Heart left ventricle (tissue), 13 donors: Measurements from ENCODE around the gene EIF2S2.

Experiments used
- CTCF ChIP-seq, 12 donors: fragments of 200-600 bp; sonication (generic) in 4 of 12; IDR thresholded peaks; one replicate each; pipeline versions ENCODE4 v1.5.0 to v1.8.0; 2018 to 2022; ENCODE audit warnings: antibody characterized with exemption in 12 of 12, mild to moderate bottlenecking in 5 of 12
- POLR2A ChIP-seq, 2 donors: fragments of 450-650 bp; IDR thresholded peaks; one replicate each; pipeline ENCODE4 v1.6.1; 2017; ENCODE audit warnings: antibody characterized with exemption in 2 of 2, mild to moderate bottlenecking in 2 of 2, moderate library complexity in 2 of 2
- donor health status: ischemic (EF 13 %, LVEDD 7.1; RV severe dilation, severe dysfunction).
- donor health status: DM: no; HTN: yes; CAD: no.
- donor health status: DM: no; HTN: no; CAD: no.
- donor health status: ischemic (EF 25% LVEDD 6.9; RV normal size, moderate dysfunction).
- donor health status: ischemic (EF 25% LVEDD 5.7; RV mildly dilated, moderate dysfunction).
- donor health status: ischemic (EF 35%, LVEDD 5.7; RV mildly dilated, moderate dysfunction).
- donor health status: nonischemic (EF 11% LVEDD 7.7; RV severe dilation, severe dysfunction).
- donor health status: DM: yes; HTN: yes; CAD: no.
- donor health status: PGD.
- donor health status: ischemic (EF 29% LVEDD 5.4; RV normal size, mild dysfunction).
- donor health status: nonischemic (EF 23%, LVEDD 6.1; RV moderate dilation, normal function).

DNA sequence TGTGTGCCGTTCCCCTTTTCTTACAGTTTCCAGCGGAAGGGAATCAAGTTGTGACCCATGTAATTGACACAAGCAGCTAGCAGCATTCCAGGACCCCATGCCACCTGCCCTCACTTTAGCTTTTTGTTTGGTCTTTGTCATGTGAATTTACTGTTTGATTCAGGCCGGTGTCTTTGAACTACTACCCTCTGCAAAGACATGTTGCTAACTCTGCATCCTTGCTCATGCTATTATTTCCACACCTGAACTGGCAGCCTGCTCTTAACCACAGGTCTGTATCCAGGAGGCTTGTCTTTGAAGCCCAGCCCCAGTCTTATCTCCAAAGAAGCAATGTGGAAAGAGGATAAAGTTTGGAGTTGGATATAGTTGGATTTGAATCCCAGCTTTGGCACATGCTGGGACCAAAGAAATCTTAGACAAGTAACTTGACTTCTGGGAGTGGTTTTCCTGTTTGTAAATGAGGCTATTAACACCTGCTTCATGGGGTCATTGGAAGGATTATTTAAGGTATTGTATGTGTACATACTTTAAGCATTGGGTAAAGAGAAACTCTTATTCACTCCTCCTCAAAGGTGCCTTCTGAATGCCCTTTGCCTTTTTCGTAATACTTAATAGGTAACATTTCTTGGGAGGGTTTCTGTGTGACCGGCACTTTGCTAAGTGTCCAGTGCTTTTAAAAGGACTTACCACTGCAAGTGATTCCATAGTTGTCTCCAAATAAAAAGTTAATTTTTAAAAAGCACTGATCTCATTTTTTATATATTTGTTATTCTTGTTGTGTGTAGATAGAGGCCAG lies 65.9 kb downstream of the EIF2S2 start:
- TF ChIP-seq CTCF (IDR thresholded peaks at IDR 0.05), result no peak
- no peak for TF ChIP-seq POLR2A (IDR thresholded peaks at IDR 0.05)
